Left lung (tissue), 10 donors: Measurements from ENCODE around the gene PRM3. TPM values are rescaled to one million over a fixed set of nuclear protein-coding genes. Genes with fewer than 3 reads are reported as not detected.

Source experiments
- ATAC-seq: fragments of 200-7000 bp; cut with Tn5 transposase; one replicate; pipeline ENCODE4 v1.9.1; 2020; ENCODE audit warnings: moderate library complexity
- DNase-seq, 4 donors: peaks; one replicate each; pipeline ENCODE4 v3.0.0-alpha.2; 2013 to 2020
- H3K27ac ChIP-seq, 2 donors: fragments of 200-600 bp; sonication (generic) in 1 of 2; one replicate each; pipeline versions ENCODE4 v1.5.0 to v1.8.0; 2020 to 2021
- H3K27me3 ChIP-seq, 2 donors: fragments of 200-600 bp; sonication (generic) in 1 of 2; one replicate each; pipeline versions ENCODE4 v1.5.0 to v1.8.0; 2020 to 2021
- H3K36me3 ChIP-seq, 2 donors: fragments of 200-600 bp; sonication (generic) in 1 of 2; one replicate each; pipeline versions ENCODE4 v1.5.0 to v1.8.0; 2020 to 2021
- H3K4me1 ChIP-seq, 2 donors: fragments of 200-600 bp; one replicate each; pipeline ENCODE4 v1.8.0; 2021
- H3K4me3 ChIP-seq, 2 donors: fragments of 200-600 bp; sonication (generic) in 1 of 2; one replicate each; pipeline versions ENCODE4 v1.5.0 to v1.8.0; 2020 to 2021; ENCODE audit warnings: mild to moderate bottlenecking in 1 of 2
- H3K9me3 ChIP-seq, 2 donors: fragments of 200-600 bp; sonication (generic) in 1 of 2; one replicate each; pipeline versions ENCODE4 v1.5.0 to v1.8.0; 2020 to 2021
- intact Hi-C, 2 donors: fragments of 100-400 bp; cut with DNase I; formaldehyde crosslinking; loops; one replicate each; pipeline versions ENCODE4 v1.11.2 to v1.14.2; 2022
- polyA plus RNA-seq, 6 donors: library from polyadenylated mRNA; unstranded; fragments of 120-200 nt; gene quantifications; one replicate each; pipeline ENCODE4 v1.2.1, GENCODE V29; 2013; ENCODE audit not compliant: insufficient read length in 6 of 6
- total RNA-seq, 2 donors: library from RNA; stranded (reverse); fragmentation: NEBNext Ultra II Directional; extraction: Animal tissue kit (Norgen Biotek cat#: 25700); gene quantifications; one replicate each; pipeline ENCODE4 v1.2.1, GENCODE V29; 2021
- TF ChIP-seq, protein P1 (sequence below), 2 donors: fragments of 200-600 bp; sonication (generic) in 1 of 2; IDR thresholded peaks; one replicate each; pipeline versions ENCODE4 v1.5.0 to v1.8.0; 2021; ENCODE audit warnings: antibody characterized with exemption in 2 of 2
- donor health status: DM: no; HTN: yes; CAD: no.
- donor health status: DM: no; HTN: no; CAD: no.

Gene PRM3
- total and polyA plus RNA-seq, 8 donors: not detected

DNA sequence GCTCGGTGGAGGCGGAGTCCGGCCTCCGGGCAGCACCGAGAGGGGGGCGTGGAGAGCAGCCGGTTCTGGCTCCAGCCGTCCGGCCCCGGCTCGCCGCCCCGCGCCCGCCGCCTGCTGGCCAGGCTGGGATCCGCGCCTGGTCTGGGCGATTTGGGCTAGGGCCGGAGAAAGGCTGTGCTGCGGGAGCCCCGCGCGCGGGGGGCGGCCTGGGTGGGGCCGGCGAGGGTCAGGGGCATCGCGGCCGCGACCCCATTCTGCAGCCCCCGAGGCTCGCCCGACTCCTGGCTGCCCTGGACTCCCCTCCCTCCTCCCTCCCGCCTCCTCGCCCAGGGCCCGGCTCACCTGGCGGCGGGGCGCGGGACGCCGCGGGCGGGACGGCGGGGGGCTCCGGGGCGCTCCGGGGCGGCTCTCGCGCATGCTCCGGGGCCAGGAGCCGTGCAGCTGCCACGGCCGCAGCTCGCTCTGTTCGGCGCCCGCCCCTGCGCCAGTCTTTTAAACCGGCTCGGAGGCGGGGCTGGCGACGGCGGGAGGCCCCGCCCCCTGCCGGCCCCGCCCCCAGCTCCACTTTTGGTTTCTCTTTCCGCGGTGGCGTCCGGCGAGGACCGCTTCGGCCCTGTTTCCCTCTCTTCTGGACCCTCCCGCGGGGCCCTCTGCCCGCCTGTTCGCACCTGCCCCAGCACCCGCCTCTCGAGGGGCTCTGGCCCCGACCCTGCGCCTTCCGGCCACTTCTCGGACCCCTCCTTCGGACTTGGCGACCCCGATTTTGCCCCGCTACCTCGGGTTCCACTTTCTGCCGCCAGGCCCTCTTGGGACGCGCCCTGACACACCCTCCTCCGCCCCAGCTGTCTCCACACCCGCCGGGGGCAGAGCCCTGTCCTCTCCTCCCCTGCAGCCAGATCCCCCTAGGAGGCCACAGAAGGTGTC is 17.4 kb downstream of the PRM3 start, which contains the start of gene SOCS1:
Gene SOCS1, minus strand, starts transcription at position 468 of the 924 bp plus-strand sequence. CDS start 726 bp downstream, outside the sequence.
- H3K36me3 ChIP-seq: peaks cover 0 to 31% of the 10 kb centered on the region in 2 donors
- peak; percentile 89 to 97 (median 91) for DNase-seq
- H3K27me3 ChIP-seq: peaks cover 0 to 7% of the 10 kb centered on the region in 2 donors
- peak; percentile 77 for ATAC-seq
- H3K4me3 ChIP-seq: peak within 1 kb of the TSS; percentile 74 to 92
- TF ChIP-seq, protein P1, sequence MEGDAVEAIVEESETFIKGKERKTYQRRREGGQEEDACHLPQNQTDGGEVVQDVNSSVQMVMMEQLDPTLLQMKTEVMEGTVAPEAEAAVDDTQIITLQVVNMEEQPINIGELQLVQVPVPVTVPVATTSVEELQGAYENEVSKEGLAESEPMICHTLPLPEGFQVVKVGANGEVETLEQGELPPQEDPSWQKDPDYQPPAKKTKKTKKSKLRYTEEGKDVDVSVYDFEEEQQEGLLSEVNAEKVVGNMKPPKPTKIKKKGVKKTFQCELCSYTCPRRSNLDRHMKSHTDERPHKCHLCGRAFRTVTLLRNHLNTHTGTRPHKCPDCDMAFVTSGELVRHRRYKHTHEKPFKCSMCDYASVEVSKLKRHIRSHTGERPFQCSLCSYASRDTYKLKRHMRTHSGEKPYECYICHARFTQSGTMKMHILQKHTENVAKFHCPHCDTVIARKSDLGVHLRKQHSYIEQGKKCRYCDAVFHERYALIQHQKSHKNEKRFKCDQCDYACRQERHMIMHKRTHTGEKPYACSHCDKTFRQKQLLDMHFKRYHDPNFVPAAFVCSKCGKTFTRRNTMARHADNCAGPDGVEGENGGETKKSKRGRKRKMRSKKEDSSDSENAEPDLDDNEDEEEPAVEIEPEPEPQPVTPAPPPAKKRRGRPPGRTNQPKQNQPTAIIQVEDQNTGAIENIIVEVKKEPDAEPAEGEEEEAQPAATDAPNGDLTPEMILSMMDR (IDR thresholded peaks at IDR 0.05): peak; percentile 89 to 91
- intact Hi-C loops: loop anchor here in 1 of 2 donors (2.0 to 10.0 kb wide), 2 partner anchors 141 to 285 kb away; no protein-coding TSS in a partner anchor
- H3K9me3 ChIP-seq: no peaks in the 10 kb centered on the region
- peaks cover 25 to 57% of the 10 kb centered on the region in 2 donors for H3K4me1 ChIP-seq
- H3K27ac ChIP-seq: peak within 1 kb of the TSS; percentile 96

DNA sequence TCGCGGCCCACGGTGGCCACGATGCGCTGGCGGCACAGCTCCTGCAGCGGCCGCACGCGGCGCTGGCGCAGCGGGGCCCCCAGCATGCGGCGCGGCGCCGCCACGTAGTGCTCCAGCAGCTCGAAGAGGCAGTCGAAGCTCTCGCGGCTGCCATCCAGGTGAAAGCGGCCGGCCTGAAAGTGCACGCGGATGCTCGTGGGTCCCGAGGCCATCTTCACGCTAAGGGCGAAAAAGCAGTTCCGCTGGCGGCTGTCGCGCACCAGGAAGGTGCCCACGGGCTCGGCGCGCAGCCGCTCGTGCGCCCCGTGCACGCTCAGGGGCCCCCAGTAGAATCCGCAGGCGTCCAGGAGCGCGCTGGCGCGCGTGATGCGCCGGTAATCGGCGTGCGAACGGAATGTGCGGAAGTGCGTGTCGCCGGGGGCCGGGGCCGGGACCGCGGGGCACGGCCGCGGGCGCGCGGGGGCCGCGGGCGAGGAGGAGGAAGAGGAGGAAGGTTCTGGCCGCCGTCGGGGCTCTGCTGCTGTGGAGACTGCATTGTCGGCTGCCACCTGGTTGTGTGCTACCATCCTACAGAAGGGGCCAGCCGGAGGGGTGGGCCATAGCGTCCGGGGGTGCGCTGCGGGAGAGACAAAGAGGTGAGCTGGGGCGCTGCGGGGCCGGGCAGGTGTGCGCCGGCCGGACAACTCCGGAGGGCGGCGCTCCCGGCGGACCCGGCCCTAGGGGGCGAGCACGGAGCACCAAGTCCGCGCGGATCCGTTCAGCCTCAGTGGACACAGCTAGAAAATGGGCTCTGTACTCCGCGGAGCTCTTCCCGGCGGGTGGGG is 18.3 kb downstream of the PRM3 start:
- Histone ChIP-seq H3K4me3 (peak overlapping the region; percentile 74 to 92), H3K27ac (peak overlapping the region; percentile 96), H3K27me3 (peaks cover 0 to 7% of the 10 kb centered on the region in 2 donors), H3K36me3 (peaks cover 0 to 31% of the 10 kb centered on the region in 2 donors), H3K4me1 (peaks cover 25 to 57% of the 10 kb centered on the region in 2 donors), H3K9me3 (no peaks in the 10 kb centered on the region)
- no peak for ATAC-seq
- DNase-seq: peak in 3 of 4 donors; percentile 55 to 88 (median 62)
- TF ChIP-seq, protein P1 (IDR thresholded peaks at IDR 0.05): peak in 1 of 2 donors; percentile 15
- intact Hi-C loops: loop anchor here in 1 of 2 donors (10.0 kb wide), 1 partner anchor 140 kb away; no protein-coding TSS in a partner anchor

DNA sequence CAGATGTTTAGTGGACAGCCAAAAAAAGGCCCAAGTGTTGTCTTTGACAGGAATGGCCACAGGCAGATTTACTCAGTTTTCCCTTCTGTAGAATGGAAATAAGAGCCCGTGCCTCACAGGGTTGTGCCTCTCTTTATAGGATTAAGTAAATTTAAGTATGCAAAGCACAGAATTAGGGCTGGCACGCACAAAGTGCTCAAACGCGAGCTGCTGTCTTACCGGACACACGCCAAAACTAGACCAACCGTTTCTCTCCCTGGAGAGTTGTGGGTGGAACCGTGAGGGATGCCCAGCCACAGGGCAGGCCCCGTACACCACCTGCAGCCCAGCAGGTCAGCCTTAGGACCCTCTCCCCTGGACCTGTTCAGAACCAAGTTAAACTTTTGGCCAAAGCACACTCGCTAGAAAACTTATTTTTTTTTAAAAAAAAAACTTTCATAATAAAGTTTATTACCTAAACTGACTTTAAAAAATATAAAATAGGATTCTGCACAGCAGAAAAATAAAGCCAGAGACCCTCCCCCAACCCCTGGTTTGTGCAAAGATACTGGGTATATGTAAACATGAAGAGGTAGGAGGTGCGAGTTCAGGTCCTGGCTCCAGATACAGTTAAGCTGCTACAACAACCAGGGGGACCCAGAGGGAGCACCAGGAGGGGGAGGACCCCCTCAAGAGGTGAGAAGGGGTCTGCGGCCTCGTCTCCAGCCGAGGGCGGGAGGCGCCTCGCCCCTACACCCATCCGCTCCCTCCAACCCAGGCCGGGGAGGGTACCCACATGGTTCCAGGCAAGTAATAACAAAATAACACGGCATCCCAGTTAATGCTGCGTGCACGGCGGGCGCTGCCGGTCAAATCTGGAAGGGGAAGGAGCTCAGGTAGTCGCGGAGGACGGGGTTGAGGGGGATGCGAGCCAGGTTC is 19.2 kb downstream of the PRM3 start:
- Histone ChIP-seq H3K9me3 (no peaks in the 10 kb centered on the region), H3K27ac (peak overlapping the region; percentile 96), H3K4me1 (peaks cover 23 to 55% of the 10 kb centered on the region in 2 donors), H3K27me3 (peaks cover 0 to 7% of the 10 kb centered on the region in 2 donors), H3K4me3 (peak overlapping the region; percentile 74 to 92), H3K36me3 (peaks cover 0 to 31% of the 10 kb centered on the region in 2 donors)
- DNase-seq: peak in 1 of 4 donors; percentile 34
- intact Hi-C loops: loop anchor here in 1 of 2 donors (10.0 kb wide), 1 partner anchor 139 kb away; no protein-coding TSS in a partner anchor
- TF ChIP-seq, protein P1 (IDR thresholded peaks at IDR 0.05): no peak
- ATAC-seq: no peak
